Colonic mucosa (tissue), 4 donors: ENCODE results near the gene NOP9. TPM values are rescaled to one million over a fixed set of nuclear protein-coding genes. Genes with fewer than 3 reads are reported as not detected.
A peak's percentile ranks its signal among the peaks of the same experiment; 100 is the strongest.

Experiments used
- DNase-seq: peaks from one replicate; pipeline ENCODE4 v3.0.0-alpha.2; 2020
- H3K27ac ChIP-seq: fragments of 200-600 bp; one replicate; pipeline ENCODE4 v1.8.0; 2021
- H3K27me3 ChIP-seq: fragments of 200-600 bp; one replicate; pipeline ENCODE4 v1.8.0; 2021
- H3K36me3 ChIP-seq: fragments of 200-600 bp; one replicate; pipeline ENCODE4 v1.8.0; 2021
- H3K4me1 ChIP-seq: fragments of 200-600 bp; one replicate; pipeline ENCODE4 v1.8.0; 2021; ENCODE audit warnings: mild to moderate bottlenecking
- H3K4me3 ChIP-seq: fragments of 200-600 bp; one replicate; pipeline ENCODE4 v1.8.0; 2021
- H3K9ac ChIP-seq, 2 donors: one replicate each; pipeline ENCODE4 v1.7.0; 2013; ENCODE audit warnings: control low read depth in 2 of 2, low read depth in 2 of 2, low read length in 2 of 2
- H3K9me3 ChIP-seq: fragments of 200-600 bp; one replicate; pipeline ENCODE4 v1.8.0; 2021
- CTCF ChIP-seq: fragments of 200-600 bp; IDR thresholded peaks from one replicate; pipeline ENCODE4 v1.8.0; 2022; ENCODE audit warnings: antibody characterized with exemption, mild to moderate bottlenecking
- intact Hi-C: fragments of 100-400 bp; cut with DNase I; formaldehyde crosslinking; loops from one replicate; pipeline ENCODE4 v1.14.1; 2022
- total RNA-seq, 2 donors: library from RNA; stranded (reverse); fragmentation: NEBNext Ultra II Directional in 1 of 2; extraction: Animal tissue kit (Norgen Biotek cat#: 25700) in 1 of 2; gene quantifications; one replicate each; pipeline ENCODE4 v1.2.1, GENCODE V29; 2021
- donor health status: healthy.
- donor health status: DM: no; HTN: no; CAD: no.
- donor health status: DM: no; HTN: no; CAD: no.

NOP9 gene
- total RNA-seq, 2 donors from 2014 or later: 23.8 to 49.8 TPM

DNA sequence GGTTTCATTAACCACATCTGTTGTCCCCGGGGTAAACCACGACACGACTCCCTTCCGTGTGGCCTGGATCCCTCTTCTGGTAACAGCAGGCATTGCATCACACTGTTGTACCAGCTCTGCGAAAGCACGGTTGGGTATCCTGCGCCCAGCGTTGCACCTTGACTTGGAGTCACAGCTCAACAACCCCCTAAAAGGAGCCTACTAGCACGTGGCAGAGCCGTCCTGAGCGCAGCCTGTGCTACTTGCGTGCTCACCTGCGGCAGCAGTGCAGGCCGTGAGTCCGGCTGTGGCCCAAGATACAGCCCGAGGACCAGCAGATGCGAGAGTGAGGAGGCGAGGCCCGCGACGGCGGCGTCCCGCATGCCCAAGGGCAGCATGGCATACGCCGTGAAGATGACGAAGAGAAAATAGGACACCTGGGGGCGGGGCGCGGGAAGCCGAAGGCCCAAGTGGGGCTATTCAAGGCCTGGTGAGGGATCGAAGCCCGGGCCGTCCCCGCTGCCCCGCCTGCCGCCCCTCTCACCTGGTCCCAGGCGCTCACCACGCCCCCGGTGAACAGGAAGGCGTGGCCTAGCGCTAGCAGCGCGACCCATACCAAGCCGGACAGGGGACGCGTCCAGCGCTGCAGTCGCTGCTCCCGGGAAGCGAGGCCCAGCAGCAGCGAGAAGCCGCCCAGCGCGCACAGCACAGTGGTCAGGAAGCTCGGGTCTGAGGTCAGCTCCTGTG, 32.8 kb downstream of the NOP9 start:
- Histone ChIP-seq H3K4me1 (peaks cover 15% of the 10 kb centered on the region), H3K27ac (no peak overlapping the region), H3K9ac (peak overlapping the region; percentile 44 to 46), H3K36me3 (no peaks in the 10 kb centered on the region), H3K9me3 (no peaks in the 10 kb centered on the region), H3K27me3 (peaks cover 10% of the 10 kb centered on the region), H3K4me3 (peak overlapping the region; percentile 22)
- TF ChIP-seq CTCF: peak; percentile 83
- DNase-seq: peak; percentile 88
- intact Hi-C loops: loop anchor here (2.0 to 5.0 kb wide), 2 partner anchors 35 to 106 kb away; partner anchors contain the start of gene NFATC4

DNA sequence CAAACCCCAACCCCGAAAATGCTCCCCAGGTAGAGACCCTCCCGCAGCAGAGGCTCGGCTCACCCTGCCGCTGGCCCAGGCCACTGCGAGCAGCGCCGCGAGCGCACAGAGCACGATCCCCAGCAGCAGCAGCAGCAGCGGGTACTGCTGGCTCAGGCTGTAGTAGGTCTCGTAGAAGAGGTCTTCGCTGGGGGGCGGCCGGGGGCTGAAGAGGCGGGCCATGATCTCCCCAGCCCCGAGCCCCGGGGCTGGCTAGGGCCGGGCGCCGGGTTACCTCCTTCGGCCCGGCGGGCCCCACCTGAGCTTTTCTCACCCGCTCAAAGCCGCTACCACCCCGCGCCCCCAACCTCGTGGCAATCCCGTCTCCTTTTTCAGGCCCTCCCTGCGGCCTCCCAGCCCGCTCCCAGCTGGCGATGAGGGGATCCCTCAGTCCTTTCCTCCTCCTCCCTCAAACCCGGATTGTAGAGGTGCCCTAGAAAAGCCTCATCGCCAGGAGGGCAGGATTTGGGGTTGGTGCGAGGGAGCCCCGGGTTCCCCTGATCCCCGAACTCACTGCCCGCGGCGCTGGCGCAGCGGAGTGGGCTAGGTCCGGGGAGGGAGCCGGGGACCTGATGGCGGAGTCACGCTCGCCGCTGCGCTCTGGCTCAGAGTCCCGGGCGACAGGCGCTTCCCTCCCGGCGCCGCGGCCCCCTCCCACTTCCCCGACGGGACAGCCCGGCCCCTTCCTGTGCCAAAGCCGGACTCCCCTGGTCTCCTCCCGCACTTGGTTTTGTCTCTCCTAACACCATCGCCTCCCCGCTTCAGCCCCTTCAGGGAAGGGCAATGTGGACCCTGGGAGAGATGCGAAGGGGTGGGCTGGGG, 35.0 kb downstream of the NOP9 start, which contains the start of gene ADCY4:
Gene ADCY4, minus strand, starts transcription at position 641 of the 861 bp plus-strand sequence. Its CDS starts 419 bp downstream, at position 222.
- H3K36me3 ChIP-seq: no peaks in the 10 kb centered on the region
- DNase-seq: peak; percentile 35
- H3K27me3 ChIP-seq: peaks cover 10% of the 10 kb centered on the region
- H3K9me3 ChIP-seq: no peaks in the 10 kb centered on the region
- peak within 1 kb of the TSS; percentile 12 to 57 for H3K9ac ChIP-seq
- no peak for TF ChIP-seq CTCF
- H3K27ac ChIP-seq: peak within 1 kb of the TSS; percentile 12
- H3K4me3 ChIP-seq: peak within 1 kb of the TSS; percentile 28
- intact Hi-C loops: loop anchor here (5.0 kb wide), 1 partner anchor 33 kb away; the partner anchor contains the start of gene NFATC4
- H3K4me1 ChIP-seq: peaks cover 21% of the 10 kb centered on the region

- no peaks in the 10 kb centered on the region for H3K36me3 ChIP-seq
- intact Hi-C loops: no loop called here
- peak overlapping the region in 1 of 2 donors; percentile 12 for H3K9ac ChIP-seq
- no peak overlapping the region for H3K4me3 ChIP-seq
- no peaks in the 10 kb centered on the region for H3K9me3 ChIP-seq
- no peak for TF ChIP-seq CTCF
- H3K27me3 ChIP-seq: peaks cover 10% of the 10 kb centered on the region
- peaks cover 21% of the 10 kb centered on the region for H3K4me1 ChIP-seq
- DNase-seq: peak; percentile 20
- H3K27ac ChIP-seq: no peak overlapping the region
Measured at GRCh38 chr14:24335461-24336171, 36.0 kb downstream of the NOP9 start.

DNA sequence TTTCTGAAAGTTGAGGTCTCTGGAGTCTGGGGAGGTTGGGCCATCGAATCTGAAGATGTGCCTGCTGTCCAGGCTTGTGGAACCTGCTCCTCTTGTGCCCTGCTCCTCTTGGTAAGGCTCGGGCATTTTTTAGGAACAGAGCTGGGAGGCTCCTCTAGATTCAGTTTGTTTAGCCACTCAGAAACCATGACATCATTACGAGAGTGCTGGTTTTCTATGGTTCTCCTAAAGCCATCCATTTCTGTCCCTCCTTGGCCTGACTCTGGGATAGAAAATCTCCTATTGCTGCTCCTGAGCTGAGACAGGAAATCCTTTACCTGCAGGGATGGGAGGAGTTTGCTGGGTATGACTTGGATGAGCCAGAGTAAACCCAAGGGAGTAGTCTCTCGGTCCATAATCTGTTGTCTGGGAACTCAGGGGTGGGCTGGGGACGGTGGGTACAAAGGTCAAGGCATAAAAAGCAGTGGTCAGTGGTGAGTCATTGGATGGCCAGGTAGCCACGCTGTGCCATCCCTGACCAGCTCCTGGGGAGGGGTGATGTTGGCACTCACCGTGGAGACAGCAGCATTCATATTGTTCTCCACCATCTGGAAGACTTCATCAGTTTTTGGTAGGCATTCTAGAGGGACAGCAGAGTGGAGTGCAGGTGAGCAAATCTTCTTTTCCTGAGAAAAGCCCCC, 37.6 kb downstream of the NOP9 start:
- H3K36me3 ChIP-seq: no peaks in the 10 kb centered on the region
- no peak overlapping the region for H3K9ac ChIP-seq
- no peak overlapping the region for H3K27ac ChIP-seq
- TF ChIP-seq CTCF: no peak
- H3K9me3 ChIP-seq: no peaks in the 10 kb centered on the region
- intact Hi-C loops: no loop called here
- no peak overlapping the region for H3K4me3 ChIP-seq
- DNase-seq: no peak
- H3K4me1 ChIP-seq: peaks cover 20% of the 10 kb centered on the region
- H3K27me3 ChIP-seq: peaks cover 10% of the 10 kb centered on the region
